Astrocyte (in vitro differentiated cells and primary cell): ENCODE data around the gene PSMA7. TPM values are rescaled to one million over a fixed set of nuclear protein-coding genes. Genes with fewer than 3 reads are reported as not detected.
A peak's percentile ranks its signal among the peaks of the same experiment; 100 is the strongest.

ENCODE experiments used
- DNase-seq: peaks from one replicate; pipeline ENCODE4 v3.0.0-alpha.2; 2010; ENCODE audit warnings: low read depth
- FAIRE-seq: peaks from 2 replicates; lab custom pipeline; 2011; peaks lifted over from hg19 to GRCh38; lab: Jason Lieb, UNC
- H2AFZ ChIP-seq: 2 replicates; pipeline ENCODE4 v1.6.0; 2012; ENCODE audit warnings: low read depth, low read length, inconsistent platforms
- H3K27ac ChIP-seq: 2 replicates; pipeline ENCODE4 v1.5.1; 2011; ENCODE audit warnings: low read depth, low read length, inconsistent platforms
- H3K27me3 ChIP-seq: 2 replicates; pipeline ENCODE4 v1.6.0; 2011; ENCODE audit warnings: low read length, inconsistent platforms; ENCODE audit not compliant: insufficient read depth
- H3K36me3 ChIP-seq: 2 replicates; pipeline ENCODE4 v1.5.1; 2011; ENCODE audit warnings: low read length, inconsistent platforms; ENCODE audit not compliant: insufficient read depth
- H3K4me1 ChIP-seq: 2 replicates; pipeline ENCODE4 v1.5.1; 2011; ENCODE audit warnings: low read length, inconsistent platforms; ENCODE audit not compliant: insufficient read depth
- H3K4me2 ChIP-seq: 2 replicates; pipeline ENCODE4 v1.6.0; 2012; ENCODE audit warnings: low read length, inconsistent platforms
- H3K4me3 ChIP-seq: 2 replicates; pipeline ENCODE4 v1.5.1; 2011; ENCODE audit warnings: low read depth, mild to moderate bottlenecking, low read length, inconsistent platforms; ENCODE audit not compliant: insufficient read depth
- H3K79me2 ChIP-seq: 2 replicates; pipeline ENCODE4 v1.6.0; 2012; ENCODE audit warnings: mild to moderate bottlenecking, low read length, inconsistent platforms; ENCODE audit not compliant: insufficient read depth
- H3K9ac ChIP-seq: 2 replicates; pipeline ENCODE4 v1.6.0; 2012; ENCODE audit warnings: mild to moderate bottlenecking, low read length, inconsistent platforms
- H3K9me3 ChIP-seq: 2 replicates; pipeline ENCODE4 v1.5.1; 2012; ENCODE audit warnings: low read depth, mild to moderate bottlenecking, low read length, inconsistent platforms; ENCODE audit not compliant: insufficient read depth
- H4K20me1 ChIP-seq: 2 replicates; pipeline ENCODE4 v1.6.0; 2012; ENCODE audit warnings: low read length, inconsistent platforms; ENCODE audit not compliant: insufficient read depth
- H3K27ac Mint-ChIP-seq: one replicate; pipeline ENCODE4 v1.8.0; 2021; ENCODE audit warnings: mild to moderate bottlenecking, mixed read lengths; ENCODE audit not compliant: unreplicated experiment
- H3K27me3 Mint-ChIP-seq: one replicate; pipeline ENCODE4 v1.8.0; 2021; ENCODE audit warnings: low read depth, mixed read lengths; ENCODE audit not compliant: unreplicated experiment
- H3K36me3 Mint-ChIP-seq: one replicate; pipeline ENCODE4 v1.8.0; 2021; ENCODE audit warnings: low read depth, mixed read lengths; ENCODE audit not compliant: unreplicated experiment
- H3K4me1 Mint-ChIP-seq: one replicate; pipeline ENCODE4 v1.8.0; 2021; ENCODE audit warnings: low read depth, mixed read lengths; ENCODE audit not compliant: unreplicated experiment
- H3K4me3 Mint-ChIP-seq: one replicate; pipeline ENCODE4 v1.8.0; 2021; ENCODE audit warnings: mild to moderate bottlenecking, moderate library complexity, mixed read lengths; ENCODE audit not compliant: unreplicated experiment
- H3K9me3 Mint-ChIP-seq: one replicate; pipeline ENCODE4 v1.8.0; 2021; ENCODE audit warnings: mild to moderate bottlenecking, mixed read lengths; ENCODE audit not compliant: unreplicated experiment
- EZH2 ChIP-seq: IDR thresholded peaks from 2 replicates; pipeline ENCODE4 v1.6.1; 2012; ENCODE audit warnings: mild to moderate bottlenecking, low read length, inconsistent platforms; ENCODE audit not compliant: insufficient read depth
- total RNA-seq: library from RNA; stranded (reverse); gene quantifications from 2 replicates; pipeline ENCODE4 v1.2.1, GENCODE V29; 2021
- TF ChIP-seq, protein P1 (sequence below): IDR thresholded peaks from 2 replicates; pipeline ENCODE4 v1.5.1; 2011; ENCODE audit warnings: low read depth, mild to moderate bottlenecking, inconsistent platforms, low read length, moderate library complexity; ENCODE audit not compliant: insufficient read depth

The PSMA7 gene
- total RNA-seq, 1 donor from 2014 or later: 324 TPM

DNA sequence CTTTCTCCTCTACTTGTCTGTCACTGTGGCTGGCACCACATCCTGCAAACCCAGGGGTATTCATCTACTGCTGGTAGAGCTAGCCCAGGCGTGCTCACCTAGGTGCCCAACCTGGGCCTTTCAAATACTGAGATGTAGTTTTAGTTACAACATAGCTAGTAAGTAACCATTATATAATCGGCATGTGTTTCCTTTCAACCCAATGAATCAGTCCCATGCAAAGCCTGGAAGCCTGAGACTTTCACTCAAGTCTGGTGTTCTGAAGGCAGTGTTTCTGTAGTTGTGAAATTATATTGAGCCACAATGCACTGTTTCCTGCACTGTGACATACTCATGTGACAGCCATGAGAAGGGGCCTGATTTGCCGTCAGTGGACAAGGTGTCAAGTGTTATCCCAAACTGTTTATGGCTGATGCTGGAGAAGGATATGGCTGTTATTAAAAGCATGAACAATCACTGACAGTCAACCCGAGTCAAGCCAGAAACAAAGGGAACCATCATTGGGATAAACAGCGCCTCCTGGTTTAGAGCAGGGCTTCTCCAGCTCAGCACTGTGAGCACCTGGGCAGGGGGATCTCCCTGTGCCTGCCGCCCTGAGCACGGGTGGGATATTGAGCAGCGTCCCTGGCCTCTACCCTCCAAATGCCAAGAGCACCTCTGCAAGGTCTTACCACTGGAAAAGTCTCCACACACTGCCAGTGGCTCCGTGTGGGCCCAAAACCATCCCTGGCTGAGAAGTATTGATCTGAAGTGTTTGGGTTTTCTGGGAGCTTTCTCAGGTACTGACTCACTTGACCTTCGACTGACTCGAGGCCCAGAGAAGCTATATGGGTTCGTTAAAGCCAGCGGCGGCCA lies 1.6 kb downstream of the PSMA7 start:
- DNase-seq: no peak
- H3K27me3 Mint-ChIP-seq: no peaks in the 10 kb centered on the region
- H3K9ac ChIP-seq: peak overlapping the region; percentile 94
- TF ChIP-seq, protein P1, sequence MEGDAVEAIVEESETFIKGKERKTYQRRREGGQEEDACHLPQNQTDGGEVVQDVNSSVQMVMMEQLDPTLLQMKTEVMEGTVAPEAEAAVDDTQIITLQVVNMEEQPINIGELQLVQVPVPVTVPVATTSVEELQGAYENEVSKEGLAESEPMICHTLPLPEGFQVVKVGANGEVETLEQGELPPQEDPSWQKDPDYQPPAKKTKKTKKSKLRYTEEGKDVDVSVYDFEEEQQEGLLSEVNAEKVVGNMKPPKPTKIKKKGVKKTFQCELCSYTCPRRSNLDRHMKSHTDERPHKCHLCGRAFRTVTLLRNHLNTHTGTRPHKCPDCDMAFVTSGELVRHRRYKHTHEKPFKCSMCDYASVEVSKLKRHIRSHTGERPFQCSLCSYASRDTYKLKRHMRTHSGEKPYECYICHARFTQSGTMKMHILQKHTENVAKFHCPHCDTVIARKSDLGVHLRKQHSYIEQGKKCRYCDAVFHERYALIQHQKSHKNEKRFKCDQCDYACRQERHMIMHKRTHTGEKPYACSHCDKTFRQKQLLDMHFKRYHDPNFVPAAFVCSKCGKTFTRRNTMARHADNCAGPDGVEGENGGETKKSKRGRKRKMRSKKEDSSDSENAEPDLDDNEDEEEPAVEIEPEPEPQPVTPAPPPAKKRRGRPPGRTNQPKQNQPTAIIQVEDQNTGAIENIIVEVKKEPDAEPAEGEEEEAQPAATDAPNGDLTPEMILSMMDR: peak; percentile 6
- TF ChIP-seq EZH2: no peak
- peaks cover 24% of the 10 kb centered on the region for H3K4me1 ChIP-seq
- peak overlapping the region; percentile 88 for H3K27ac ChIP-seq
- peak overlapping the region; percentile 94 for H3K4me3 ChIP-seq
- no peaks in the 10 kb centered on the region for H3K9me3 ChIP-seq
- no peak overlapping the region for H2AFZ ChIP-seq
- peak overlapping the region; percentile 97 for H3K27ac Mint-ChIP-seq
- H3K36me3 ChIP-seq: peaks cover 40% of the 10 kb centered on the region
- no peaks in the 10 kb centered on the region for H3K9me3 Mint-ChIP-seq
- peaks cover 80% of the 10 kb centered on the region for H4K20me1 ChIP-seq
- peak overlapping the region; percentile 98 for H3K4me3 Mint-ChIP-seq
- FAIRE-seq: no peak
- H3K27me3 ChIP-seq: no peaks in the 10 kb centered on the region
- peaks cover 83% of the 10 kb centered on the region for H3K79me2 ChIP-seq
- H3K36me3 Mint-ChIP-seq: peaks cover 17% of the 10 kb centered on the region
- H3K4me2 ChIP-seq: peak overlapping the region; percentile 99
- H3K4me1 Mint-ChIP-seq: peaks cover 17% of the 10 kb centered on the region

- TF ChIP-seq EZH2: no peak
- TF ChIP-seq, protein P1: no peak
- H3K27me3 Mint-ChIP-seq: no peaks in the 10 kb centered on the region
- Histone ChIP-seq H3K4me2 (peak overlapping the region; percentile 99), H3K9me3 (no peaks in the 10 kb centered on the region), H3K27me3 (no peaks in the 10 kb centered on the region), H3K27ac (no peak overlapping the region), H3K9ac (peak overlapping the region; percentile 94), H3K79me2 (peaks cover 77% of the 10 kb centered on the region), H3K36me3 (peaks cover 46% of the 10 kb centered on the region), H4K20me1 (peaks cover 82% of the 10 kb centered on the region), H2AFZ (no peak overlapping the region), H3K4me3 (peak overlapping the region; percentile 94), H3K4me1 (peaks cover 24% of the 10 kb centered on the region)
- peaks cover 17% of the 10 kb centered on the region for H3K4me1 Mint-ChIP-seq
- H3K9me3 Mint-ChIP-seq: no peaks in the 10 kb centered on the region
- no peak for DNase-seq
- H3K27ac Mint-ChIP-seq: peak overlapping the region; percentile 97
- H3K36me3 Mint-ChIP-seq: peaks cover 17% of the 10 kb centered on the region
- FAIRE-seq: no peak
- peak overlapping the region; percentile 98 for H3K4me3 Mint-ChIP-seq
Observed at GRCh38 chr20:62141043-62141396, 2.2 kb downstream of the PSMA7 start.

GRCh38 chr20:62139636-62140035 lies 3.6 kb downstream of the PSMA7 start:
- peaks cover 17% of the 10 kb centered on the region for H3K36me3 Mint-ChIP-seq
- peaks cover 14% of the 10 kb centered on the region for H3K4me1 Mint-ChIP-seq
- H3K27me3 ChIP-seq: no peaks in the 10 kb centered on the region
- H3K9me3 ChIP-seq: no peaks in the 10 kb centered on the region
- H3K4me1 ChIP-seq: peaks cover 16% of the 10 kb centered on the region
- DNase-seq: no peak
- H3K9me3 Mint-ChIP-seq: no peaks in the 10 kb centered on the region
- no peaks in the 10 kb centered on the region for H3K27me3 Mint-ChIP-seq
- H3K4me3 ChIP-seq: no peak overlapping the region
- no peak for FAIRE-seq
- H3K79me2 ChIP-seq: peaks cover 67% of the 10 kb centered on the region
- TF ChIP-seq, protein P1: no peak
- no peak for TF ChIP-seq EZH2
- no peak overlapping the region for H3K4me3 Mint-ChIP-seq
- peaks cover 82% of the 10 kb centered on the region for H4K20me1 ChIP-seq
- H3K27ac ChIP-seq: no peak overlapping the region
- no peak overlapping the region for H2AFZ ChIP-seq
- no peak overlapping the region for H3K9ac ChIP-seq
- no peak overlapping the region for H3K27ac Mint-ChIP-seq
- peaks cover 56% of the 10 kb centered on the region for H3K36me3 ChIP-seq
- no peak overlapping the region for H3K4me2 ChIP-seq
